Activated T-helper 1 cell treated with Interleukin-2 at 50 U/mL for 16 hours (primary cell): ENCODE results near the gene STAT2.
"Not testable (repeated sequence)": the region's sequence is repeated elsewhere in the genome, so short reads cannot be mapped to it uniquely, and the experiment has no call there.

ENCODE experiments used
- DNase-seq: peaks from one replicate; pipeline ENCODE4 v3.0.0-alpha.2; 2020; ENCODE audit warnings: low read depth

Gene STAT2

DNA sequence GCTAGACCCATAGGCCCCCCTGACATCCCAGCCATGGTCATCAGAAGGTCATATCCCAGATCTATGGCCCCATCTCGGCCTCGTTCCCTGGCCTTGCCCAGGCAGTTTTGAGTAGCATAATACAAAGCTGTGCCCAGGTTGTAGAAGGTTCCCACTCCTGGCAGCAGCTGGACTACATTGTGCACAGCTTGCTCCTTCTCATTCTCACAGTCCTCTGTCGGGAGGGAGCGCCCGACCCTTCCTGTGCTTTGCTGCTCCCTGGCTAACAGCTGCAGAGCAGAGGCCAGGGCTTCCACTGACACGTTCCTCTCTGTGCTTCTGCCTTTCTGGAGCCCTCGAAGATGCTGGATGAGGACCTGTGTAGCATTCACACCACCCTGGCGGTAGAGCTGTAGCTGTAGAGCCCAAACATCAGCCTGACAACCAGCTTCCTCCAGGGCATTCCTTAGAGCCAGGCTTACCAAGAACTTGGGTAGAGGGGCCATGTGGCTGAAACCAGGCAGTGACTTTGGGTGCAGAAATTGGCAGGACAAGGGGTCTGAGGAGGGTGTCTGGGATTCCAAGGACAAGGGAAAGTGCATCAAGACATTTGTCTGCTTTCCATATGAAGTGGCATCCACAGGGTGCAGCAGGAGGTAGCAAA lies 1.7 kb upstream of the STAT2 start:
- no peak for DNase-seq

DNA sequence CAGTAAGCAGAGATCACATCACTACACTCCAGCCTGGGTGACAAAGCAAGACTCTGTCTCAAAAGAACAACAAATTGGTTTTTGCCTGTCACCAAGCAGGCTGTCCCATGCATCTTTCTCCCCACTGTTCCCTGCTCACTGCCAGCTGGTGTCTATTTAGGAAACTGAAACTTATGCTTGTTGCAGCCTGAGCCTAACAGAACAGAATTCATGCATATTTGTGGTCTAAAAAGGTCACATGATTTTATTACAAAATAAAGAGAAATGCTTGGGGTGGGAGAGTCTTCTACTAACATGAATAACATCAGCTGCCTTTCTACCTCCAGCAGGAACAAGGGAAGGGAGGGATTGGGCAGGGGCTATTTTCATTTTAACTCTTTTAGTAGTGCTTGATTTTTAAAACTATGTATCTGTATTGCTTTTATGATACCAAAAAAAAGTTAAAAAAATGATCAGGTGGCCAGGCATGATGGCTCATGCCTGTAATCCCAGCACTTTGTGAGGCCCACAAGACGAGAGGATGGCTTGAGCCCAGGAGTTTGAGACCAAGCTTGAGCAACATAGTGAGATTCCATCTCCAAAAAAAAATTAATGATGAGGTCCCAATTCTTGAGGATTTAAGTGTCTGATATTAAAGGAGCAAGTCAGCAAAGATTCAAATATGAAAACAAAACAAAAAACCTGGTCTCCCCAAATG lies 923 bp downstream of the STAT2 start:
- no peak for DNase-seq

- no peak for DNase-seq
Measured at GRCh38 chr12:56351325-56351724, 8.6 kb downstream of the STAT2 start.

DNA sequence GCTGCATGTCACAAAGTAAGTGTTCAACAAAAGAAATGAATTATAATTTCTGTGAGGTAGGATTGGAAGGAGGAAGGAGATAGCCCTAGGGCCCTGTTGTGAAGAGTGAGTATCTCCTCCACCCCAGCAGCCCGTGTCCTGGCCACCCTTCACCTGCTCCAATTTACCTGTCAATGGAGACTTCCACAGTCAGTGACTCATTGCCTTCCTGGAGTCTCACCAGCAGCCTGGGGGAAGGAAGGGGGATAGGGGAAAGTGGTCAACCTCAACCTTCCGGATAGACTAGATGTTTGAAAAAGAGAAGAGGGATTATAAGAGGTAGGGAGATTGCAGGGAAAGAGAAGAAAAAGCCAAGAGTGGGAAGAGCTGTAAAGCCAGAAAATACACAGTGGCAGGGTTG lies 9.2 kb downstream of the STAT2 start:
- no peak for DNase-seq

DNA sequence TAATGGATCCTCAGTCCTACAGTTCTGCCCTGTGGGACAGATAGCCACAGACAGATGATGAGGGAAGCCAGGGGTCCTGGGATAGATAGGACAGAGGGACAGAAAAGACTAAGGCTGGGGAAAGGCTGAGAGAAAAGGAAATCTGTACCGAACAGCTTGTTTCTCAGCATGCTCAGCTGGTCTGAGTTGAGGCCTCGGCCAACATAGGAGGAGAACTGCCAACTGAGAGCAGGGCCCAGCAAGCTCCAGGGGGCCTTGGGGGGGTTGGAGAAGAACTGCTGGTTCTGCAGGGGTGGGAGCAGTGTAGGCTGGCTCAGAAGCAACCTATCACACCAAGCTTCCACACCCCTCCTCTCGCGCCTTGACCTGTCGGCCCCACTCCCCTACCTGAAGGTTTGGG lies 11.1 kb downstream of the STAT2 start:
- DNase-seq, result no peak

GRCh38 chr12:56347255-56347654 lies 12.7 kb downstream of the STAT2 start:
- DNase-seq, result not testable (repeated sequence)

DNA sequence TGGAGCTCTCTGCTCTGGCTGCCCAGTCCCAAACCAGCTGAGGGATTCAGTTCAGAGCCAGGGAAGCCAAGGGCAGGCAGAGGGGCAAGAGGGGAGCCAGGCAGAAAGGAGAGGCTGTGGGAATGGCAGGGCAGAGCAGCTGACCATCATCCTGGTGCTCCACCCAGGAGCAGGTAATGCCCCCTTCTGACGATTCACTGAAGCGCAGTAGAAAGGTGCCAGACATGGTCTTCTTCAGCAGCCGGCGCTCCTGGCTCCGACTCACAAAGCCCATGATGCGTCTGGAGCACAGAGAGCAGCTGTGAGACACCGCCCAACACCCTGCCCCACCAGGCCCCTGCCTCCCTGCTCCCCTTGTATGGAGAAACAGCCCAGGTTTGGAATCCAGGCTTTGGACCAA lies 13.2 kb downstream of the STAT2 start:
- no peak for DNase-seq

- DNase-seq, result not testable (repeated sequence)
Measured at GRCh38 chr12:56342290-56342689, 17.6 kb downstream of the STAT2 start.

- DNase-seq, result no peak
Measured at GRCh38 chr12:56341616-56342015, 18.3 kb downstream of the STAT2 start.

- no peak for DNase-seq
Measured at GRCh38 chr12:56339158-56339422, 20.8 kb downstream of the STAT2 start.

DNA sequence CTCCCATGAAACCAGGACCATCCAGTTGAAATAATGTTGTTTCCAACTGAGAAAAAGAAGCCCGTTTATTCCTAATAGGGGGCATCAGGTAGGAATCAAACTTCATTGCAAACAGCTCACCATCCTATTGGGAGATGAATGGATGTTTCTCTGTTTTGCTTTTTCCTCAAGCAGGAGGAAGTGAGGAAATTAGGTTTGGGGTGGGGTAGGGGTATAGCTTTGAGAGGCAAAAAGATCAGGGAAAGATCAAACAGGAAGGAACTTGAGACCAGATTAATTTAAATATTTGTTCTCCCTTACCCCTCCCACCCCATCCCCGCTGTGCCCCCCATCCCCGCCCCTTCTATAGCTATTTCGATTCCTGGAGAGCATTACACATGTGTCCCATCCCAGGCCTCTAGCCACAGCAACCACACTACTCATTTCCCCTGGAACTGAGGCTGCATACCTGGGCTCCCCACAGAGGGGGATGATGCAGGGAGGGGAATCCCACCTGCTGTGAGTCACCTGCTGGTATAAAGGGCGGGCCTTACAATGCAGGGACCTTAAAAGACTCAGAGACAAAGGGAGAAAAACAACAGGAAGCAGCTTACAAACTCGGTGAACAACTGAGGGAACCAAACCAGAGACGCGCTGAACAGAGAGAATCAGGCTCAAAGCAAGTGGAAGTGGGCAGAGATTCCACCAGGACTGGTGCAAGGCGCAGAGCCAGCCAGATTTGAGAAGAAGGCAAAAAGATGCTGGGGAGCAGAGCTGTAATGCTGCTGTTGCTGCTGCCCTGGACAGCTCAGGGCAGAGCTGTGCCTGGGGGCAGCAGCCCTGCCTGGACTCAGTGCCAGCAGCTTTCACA lies 21.4 kb downstream of the STAT2 start, which contains the start of gene IL23A:
Gene IL23A (plus strand): TSS at position 577 of the 850 bp plus-strand sequence. CDS start 161 bp downstream, at position 738.
- peak; percentile 73 for DNase-seq

DNA sequence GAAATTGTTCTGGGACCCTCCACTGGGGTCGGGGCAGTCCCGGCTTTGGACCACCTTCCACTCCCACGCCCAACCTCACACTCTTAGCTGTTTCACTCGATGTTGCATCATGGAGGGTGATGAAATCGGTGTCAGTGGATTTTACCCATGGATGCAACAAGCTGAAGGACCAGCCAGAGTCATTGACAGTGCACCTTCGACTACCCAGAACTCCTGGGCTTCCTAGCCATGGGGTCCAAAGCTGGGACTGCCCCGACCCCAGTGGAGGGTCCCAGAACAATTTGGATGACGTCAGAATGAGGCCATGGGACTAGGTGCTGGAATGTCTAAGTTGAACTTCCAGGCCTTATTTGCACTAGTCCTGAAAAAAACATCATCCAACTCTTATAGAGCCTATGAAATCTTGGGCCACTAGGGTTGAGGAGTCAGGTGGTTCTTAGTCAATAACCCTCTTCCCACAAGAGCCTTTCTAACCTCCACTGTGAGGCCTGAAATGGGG lies 22.1 kb downstream of the STAT2 start:
- no peak for DNase-seq

DNA sequence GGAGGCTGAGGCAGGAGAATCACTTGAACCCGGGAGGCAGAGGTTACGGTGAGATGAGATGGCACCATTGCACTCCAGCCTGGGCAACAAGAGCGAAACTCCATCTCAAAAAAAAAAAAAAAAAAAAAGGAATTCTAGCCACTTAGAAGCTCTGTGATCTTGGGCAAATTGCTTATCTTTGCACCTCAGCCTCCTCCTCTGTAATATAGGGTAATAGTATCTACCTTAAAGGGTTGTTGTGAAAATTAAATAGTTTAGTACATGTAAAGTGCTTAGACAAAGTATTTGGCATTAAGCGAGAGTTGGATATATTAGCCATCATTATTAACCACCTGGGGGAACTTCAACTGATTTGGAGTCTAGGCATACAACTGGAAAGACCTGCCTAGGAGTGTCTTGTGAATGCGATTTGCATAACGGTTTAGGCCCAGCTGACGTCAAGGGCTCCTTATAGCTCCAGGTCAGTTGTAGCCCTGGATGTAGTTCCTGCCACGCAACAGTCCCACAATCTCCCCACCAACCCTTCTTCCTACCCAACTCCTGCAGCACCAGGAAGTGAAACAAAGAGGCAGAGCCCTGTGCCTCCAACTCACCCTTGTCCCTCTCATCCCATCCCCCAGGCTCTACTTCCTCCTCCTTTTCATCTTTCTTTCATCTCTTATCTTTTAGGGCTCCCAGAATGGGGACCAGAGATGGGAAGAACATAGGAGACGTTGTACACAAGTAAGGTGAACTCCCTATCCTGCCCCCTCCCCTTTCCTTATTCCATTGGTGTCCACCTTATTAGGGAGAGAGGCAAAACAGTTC lies 23.3 kb downstream of the STAT2 start:
- DNase-seq, result no peak

DNA sequence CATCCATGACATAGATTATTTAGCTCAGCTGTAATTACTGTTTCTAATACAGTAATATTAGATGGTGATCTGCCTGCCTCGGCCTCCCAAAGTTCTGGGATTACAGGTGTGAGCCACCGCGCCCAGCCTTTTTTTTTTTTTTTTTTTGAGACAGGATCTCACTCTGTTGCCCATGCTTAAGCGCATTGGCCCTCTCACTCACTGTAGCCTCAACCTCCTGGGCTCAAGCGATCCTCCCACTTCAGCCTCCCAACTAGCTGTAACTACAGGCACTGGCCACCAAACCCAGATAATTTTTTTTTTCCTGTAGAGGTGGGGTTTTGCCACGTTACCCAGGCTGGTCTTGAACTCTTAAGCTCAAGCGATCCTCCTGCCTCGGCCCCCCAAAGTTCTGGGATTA lies 24.4 kb downstream of the STAT2 start:
- not testable (repeated sequence) for DNase-seq

GRCh38 chr12:56334490-56334793 lies 25.5 kb downstream of the STAT2 start:
- no peak for DNase-seq

- peak; percentile 85 for DNase-seq
Measured at GRCh38 chr12:56333679-56334489, 26.0 kb downstream of the STAT2 start, which contains the start of gene PAN2. TSS of gene PAN2 (minus strand) at chr12:56334000. CDS start at chr12:56333094, 906 bp downstream.

DNA sequence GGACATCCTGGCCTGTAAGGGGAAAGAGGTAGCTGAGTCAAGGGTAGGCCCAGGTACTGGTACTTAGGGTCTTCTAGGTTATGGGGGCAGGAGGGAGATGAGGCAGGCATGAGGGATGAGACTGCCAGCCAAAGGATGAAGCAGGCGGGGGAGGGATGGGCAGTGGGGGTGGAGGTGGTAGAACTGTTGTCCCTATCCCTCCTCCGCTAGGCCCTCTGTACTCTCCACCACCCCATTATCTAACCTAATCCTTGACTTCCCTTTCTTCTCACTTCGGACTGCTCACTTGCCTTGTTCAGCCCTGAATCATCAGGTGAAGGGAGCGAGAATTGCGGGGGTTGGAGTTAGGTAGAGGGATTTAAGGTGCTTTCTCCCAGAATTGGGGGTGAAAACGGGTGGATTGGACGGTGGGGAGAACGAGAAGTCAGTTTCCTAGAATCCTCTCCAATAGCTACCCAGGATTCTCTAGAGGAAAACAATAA lies 26.7 kb downstream of the STAT2 start:
- DNase-seq, result no peak

DNA sequence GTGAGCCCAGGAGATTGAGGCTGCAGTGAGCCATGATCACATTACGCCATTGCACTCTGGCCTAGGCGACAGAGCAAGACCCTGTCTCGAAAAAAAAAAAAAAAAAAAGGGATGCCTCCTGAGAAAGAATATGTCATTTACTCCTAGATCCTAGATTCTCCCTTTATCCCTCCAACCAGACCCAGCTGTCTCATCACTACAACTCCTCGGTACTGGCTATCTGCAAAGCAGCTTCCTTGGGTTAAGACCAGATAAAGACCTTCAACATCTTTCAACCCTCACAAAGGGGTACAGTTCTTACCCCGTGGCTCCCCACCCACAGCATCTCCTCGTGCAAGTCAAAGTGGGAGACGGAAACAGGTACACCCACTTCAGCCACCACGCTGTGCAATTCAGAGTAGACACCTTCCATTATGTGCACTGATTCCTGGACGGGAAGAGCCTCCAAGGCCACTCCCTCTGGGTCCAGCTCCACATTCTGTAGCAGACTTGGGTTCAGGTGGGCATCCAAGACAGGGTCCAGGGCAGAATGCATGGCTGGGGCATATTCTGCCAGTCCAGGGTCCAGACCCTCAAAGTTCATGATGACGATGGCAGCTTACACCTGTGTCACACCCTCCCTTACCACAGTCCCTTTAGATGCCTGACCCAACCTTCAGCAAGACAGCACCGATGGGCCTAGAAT lies 27.3 kb downstream of the STAT2 start:
- DNase-seq, result no peak

DNA sequence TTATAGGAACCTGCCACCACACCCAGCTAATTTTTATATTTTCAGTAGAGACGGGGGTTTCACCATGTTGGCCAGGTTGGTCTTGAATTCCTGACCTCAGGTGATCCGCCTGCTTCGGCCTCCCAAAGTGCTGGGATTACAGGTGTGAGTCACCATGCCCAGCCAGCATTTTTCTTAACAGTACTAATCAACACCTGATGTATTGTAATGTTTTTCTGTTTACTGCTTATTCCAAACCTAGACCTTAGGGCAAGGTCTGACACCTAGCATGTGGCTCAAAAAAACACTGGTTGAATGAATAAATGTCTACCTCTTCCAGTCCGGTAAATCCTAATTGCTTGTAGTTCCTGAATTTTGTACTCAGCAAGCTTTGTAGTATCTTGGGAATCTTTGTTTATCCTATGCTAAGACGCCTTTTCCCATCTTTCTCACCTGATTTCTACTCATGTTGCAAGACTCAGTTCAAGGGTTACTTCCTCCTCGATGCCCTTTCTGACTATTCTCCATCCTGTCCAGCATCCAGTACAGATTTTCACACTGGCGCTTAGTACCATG lies 28.9 kb downstream of the STAT2 start:
- DNase-seq, result no peak

DNA sequence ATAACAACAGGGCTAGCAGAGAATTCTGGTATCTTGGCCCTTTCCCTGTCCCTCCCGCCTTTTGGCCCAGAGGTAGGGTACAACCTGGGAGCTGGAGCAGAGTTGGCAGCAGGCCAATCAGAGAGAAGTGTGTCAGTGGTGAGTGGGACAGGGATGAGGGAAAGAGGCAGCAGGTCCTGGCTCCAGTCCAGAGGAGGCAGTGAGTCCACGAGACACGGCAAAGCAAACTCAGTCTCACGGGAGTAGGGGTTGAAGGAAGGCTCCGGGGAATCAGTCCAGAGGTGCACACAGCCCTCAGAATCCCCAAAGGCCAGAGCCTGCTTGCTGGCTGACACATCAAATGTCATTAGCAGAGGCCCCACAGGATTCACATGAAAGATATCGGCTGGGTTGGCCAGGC lies 33.4 kb downstream of the STAT2 start:
- DNase-seq, result no peak
